A673 (cell line): ENCODE data around the gene EXOC4.

Experiments used
- EZH2 ChIP-seq: fragments of 200-600 bp; sonication (generic); IDR thresholded peaks from 2 replicates; pipeline ENCODE4 v1.6.1; 2017; ENCODE audit warnings: borderline replicate concordance, low read depth, mild to moderate bottlenecking, mixed read lengths, antibody characterized with exemption, low read length; ENCODE audit not compliant: poor library complexity, severe bottlenecking
- TF ChIP-seq, protein P1 (sequence below): fragments of 300-800, 200-600 bp; sonication (generic); conservative IDR thresholded peaks from 2 replicates; pipeline ENCODE4 v1.5.1; 2017; ENCODE audit warnings: low read depth, mild to moderate bottlenecking, antibody characterized with exemption, low read length, moderate library complexity, mixed read lengths

DNA sequence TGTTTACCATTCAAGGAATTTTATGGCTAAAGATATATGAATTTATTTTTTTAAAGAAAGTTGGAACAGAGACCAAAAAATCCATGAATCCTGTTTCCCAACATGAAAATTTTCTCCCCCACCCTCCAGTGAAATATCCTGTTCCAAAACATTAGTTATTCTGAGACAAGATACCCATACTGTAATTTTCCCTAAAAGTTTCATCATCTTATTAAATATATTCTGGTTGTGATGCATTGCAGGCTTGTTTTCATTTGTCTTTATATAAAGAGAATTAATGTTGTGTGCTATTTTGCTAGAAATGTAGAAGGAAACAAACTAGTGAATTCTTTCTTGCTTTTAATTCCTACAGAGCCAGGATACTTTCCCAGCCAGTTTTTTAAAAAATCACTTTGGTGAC lies 106.6 kb downstream of the EXOC4 start:
- TF ChIP-seq, protein P1, sequence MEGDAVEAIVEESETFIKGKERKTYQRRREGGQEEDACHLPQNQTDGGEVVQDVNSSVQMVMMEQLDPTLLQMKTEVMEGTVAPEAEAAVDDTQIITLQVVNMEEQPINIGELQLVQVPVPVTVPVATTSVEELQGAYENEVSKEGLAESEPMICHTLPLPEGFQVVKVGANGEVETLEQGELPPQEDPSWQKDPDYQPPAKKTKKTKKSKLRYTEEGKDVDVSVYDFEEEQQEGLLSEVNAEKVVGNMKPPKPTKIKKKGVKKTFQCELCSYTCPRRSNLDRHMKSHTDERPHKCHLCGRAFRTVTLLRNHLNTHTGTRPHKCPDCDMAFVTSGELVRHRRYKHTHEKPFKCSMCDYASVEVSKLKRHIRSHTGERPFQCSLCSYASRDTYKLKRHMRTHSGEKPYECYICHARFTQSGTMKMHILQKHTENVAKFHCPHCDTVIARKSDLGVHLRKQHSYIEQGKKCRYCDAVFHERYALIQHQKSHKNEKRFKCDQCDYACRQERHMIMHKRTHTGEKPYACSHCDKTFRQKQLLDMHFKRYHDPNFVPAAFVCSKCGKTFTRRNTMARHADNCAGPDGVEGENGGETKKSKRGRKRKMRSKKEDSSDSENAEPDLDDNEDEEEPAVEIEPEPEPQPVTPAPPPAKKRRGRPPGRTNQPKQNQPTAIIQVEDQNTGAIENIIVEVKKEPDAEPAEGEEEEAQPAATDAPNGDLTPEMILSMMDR, result no peak
- TF ChIP-seq EZH2, result no peak
